ENCODE measurements around the gene NUP107.

DNA sequence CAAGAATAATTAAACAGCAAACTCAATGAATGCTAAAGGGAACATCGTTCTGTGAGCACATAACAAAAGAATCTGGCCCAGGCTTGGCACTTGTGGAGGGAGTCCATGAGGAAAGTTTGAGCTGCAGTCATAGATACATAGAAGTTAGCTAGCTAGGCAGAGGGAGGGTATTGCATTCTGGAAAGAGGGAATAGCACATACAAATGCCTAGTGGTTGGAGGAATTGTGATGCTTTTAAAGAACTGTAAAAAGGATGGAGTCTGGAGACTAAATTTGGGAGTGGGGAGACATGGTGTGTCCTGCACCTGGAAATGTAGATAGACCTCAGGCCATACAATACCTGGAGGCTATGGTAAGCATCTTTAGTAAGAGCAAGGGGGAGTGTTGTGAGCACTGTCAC, 83.2 kb downstream of the NUP107 start:
- no peak for TF ChIP-seq POLR2A (IDR thresholded peaks at IDR 0.05)
- TF ChIP-seq, protein P1, sequence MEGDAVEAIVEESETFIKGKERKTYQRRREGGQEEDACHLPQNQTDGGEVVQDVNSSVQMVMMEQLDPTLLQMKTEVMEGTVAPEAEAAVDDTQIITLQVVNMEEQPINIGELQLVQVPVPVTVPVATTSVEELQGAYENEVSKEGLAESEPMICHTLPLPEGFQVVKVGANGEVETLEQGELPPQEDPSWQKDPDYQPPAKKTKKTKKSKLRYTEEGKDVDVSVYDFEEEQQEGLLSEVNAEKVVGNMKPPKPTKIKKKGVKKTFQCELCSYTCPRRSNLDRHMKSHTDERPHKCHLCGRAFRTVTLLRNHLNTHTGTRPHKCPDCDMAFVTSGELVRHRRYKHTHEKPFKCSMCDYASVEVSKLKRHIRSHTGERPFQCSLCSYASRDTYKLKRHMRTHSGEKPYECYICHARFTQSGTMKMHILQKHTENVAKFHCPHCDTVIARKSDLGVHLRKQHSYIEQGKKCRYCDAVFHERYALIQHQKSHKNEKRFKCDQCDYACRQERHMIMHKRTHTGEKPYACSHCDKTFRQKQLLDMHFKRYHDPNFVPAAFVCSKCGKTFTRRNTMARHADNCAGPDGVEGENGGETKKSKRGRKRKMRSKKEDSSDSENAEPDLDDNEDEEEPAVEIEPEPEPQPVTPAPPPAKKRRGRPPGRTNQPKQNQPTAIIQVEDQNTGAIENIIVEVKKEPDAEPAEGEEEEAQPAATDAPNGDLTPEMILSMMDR (IDR thresholded peaks at IDR 0.05), result no peak

Measured in right lobe of liver (tissue), 4 donors.